HL-60/S4 treated with phorbol 12-myristate 13-acetate at 8.2 ng/mL for 4 days and 3 days (cell line): Measurements from ENCODE around the gene CYP27B1.

ENCODE experiments used
- in situ Hi-C: fragments of 300-500 bp; cut with MboI; formaldehyde crosslinking; loops from 2 replicates; pipeline ENCODE4 v1.15.0; 2022; ENCODE audit warnings: low sequenced_read_pairs

Gene CYP27B1

DNA sequence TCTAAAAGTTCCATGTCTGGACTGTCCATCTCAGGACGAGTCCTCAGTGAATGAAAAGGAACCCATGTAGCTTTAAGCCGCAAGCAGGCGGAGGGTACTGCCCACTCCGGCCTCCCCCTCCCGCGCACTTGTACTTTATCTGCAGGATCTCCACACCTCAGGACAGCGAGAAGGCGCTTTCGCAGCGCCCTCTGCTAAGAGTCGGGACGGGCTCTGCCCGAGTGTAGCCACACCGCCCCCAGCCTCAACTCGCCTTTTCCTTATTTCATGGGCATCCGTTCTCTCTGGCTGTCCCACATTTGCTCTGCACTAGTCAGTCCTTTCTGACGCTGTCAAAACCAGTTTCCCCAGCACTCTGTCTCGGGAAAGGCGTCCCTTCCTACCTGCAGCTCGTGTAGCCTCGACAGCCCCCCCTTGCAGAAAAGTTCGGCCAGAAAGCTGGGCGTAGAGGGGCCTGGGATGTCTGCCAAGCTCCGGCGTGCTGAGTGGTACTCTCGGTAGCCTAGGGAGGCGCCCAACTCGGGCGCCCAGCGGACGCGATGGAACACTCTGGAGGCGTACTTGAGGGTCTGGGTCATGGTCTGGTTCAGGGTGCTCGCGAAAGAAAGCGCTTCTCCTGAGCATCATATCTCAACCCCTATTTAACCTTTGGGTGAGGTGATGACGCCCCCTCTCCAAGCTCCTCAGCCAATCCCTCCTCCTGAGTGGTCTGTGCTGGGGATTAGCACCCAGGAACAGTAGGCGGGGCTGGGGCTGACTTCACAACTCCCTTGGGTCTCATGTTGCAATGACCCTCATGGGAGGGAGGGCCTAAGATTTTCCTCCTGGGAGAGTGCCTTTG, at the start of gene CYP27B1:
CYP27B1 (minus strand) TSS at position 615 of the 841 bp plus-strand sequence; CDS start at position 578, 37 bp downstream.
- in situ Hi-C loops, result no loop called here

DNA sequence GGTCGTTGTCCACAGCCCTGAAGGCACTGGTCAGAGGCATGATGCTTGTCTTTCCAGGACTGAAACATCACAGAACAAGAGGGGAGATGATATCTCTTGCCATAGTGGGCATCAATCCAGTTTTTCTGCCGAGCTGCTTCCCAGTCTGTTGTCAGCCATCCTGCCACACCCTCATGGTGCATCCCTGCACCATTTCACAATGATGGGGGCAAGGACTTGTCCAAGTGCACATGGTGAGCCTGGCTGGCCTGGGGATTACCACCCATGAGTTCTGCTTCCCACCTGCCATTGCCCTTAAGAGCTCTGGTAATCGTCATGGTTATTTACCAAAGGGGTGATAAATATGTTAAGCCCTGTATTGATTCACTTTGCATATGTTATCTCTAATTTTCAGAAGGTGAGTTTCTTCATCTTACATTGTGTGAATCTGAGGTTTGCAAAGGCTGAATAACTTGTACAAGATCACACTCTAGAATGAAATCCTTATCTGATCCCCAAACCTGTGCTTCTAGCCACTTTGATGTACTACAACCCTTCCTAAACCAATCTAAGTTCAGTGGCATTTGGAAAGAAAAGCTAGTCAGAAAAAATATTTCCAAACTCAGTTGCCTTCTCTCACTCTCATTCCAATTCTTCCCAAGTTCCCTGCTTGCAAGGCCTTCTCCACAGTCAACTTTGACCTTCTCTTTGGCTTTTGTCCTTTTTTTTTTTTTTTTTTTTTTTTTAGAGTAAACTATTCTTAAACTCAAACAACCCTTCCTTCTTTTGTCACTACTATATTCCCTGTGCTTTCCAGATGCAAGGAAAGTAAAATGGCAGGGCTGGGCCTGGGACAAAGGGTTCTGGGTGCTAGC, 49.4 kb upstream of the CYP27B1 start:
- in situ Hi-C loops, result no loop called here

GRCh38 chr12:57815177-57816000, 48.5 kb upstream of the CYP27B1 start:
- in situ Hi-C loops, result no loop called here

GRCh38 chr12:57813971-57814772, 47.3 kb upstream of the CYP27B1 start:
- in situ Hi-C loops, result no loop called here

DNA sequence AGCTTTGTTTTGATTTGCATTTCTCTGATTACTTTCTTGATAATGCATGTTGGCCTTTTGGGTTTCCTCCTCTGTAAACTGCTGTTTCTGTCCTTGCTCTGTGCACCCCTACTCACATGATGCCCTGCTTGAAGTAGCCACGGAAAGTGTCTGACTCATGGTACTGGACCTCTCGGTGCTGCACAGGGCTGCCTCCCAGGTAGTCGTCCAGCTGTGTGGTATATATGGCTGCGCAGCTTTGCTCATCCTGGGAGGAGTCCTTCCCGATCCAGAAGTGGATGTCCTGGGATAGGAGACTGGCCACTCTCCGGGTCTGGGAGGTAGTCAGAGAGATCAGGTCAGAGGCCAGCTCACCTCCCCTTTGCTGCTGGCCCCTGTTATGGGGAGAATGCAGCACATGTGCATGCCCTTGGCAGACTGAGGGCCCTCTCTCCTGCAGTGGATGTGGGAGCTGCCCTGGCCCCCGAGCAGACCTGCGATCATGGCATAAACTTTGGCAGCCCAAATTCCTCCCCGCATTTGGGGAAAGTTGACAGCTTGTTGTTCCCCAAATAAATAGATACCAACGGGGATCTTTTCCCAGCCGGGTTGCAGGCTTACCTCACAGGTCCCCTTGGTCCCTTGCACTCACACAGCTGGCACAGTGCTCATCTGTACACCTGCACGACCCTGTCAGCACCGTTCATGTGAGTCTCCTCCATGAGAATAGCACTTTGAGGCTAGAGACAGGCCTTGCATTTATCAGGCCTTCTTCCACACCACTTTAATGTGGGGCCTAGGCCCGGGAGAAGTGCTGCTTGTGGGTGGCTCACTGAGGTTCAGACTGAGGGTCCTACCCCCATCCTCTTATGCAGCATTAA, 46.5 kb upstream of the CYP27B1 start:
- in situ Hi-C loops, result no loop called here

GRCh38 chr12:57811028-57811755, 44.3 kb upstream of the CYP27B1 start:
- in situ Hi-C loops, result no loop called here

DNA sequence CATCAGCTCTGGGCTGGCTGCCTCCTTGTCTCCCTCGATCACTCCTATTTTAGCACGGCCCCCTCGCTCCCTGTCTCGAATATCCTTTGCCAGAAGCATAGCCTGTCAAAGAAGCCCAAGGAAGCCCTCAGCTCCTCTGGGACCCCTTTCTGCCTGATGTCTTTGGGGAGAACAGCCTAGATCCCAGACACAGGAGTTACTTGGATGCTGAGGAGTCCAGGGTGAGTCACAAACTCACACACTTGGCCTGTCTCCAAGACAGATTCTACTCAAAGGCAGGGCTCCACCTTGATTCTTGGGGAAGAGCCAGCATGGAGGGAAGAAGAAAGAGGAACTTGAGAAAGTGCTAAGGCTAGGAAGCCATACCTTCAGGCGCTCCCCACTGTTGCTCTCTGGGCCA, 43.6 kb upstream of the CYP27B1 start:
- in situ Hi-C loops, result no loop called here

DNA sequence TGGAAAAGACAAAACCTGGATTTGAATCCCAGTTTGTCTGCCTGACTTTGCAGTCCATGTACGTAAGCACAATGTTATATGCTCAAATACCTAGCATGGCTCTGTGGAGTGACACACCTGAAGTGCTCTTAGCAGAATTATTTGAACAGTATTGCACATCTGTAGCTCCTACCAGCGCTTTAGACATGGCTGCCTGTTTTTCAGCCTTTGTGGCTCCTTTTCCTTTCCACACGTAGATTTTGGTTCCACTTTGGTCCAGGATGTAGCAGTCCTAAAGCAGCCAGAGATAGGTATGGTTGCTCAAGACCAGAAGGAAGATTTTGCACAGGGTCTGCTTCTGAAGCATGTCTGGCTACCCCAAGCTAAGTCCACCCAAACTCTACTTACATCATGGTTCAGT, 42.5 kb upstream of the CYP27B1 start:
- in situ Hi-C loops, result no loop called here

DNA sequence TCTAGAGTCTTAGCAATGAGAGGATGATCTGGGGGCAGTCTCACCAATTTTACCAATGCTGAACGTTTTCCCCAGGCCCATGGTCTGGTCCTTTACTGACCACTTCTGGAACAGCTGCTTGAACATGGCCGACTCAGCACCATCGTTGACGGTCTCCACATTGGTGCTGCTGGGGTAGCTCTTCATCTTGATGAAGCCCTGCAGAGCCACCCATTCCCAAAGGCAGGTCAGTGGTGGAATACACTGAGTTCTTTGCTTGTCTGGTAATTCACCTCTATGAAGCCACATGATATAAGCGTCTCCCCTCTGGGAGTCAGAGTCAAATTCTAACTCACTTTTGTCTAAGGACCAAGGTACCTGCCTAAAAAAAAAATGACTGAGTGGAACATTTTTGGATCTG, 41.5 kb upstream of the CYP27B1 start:
- in situ Hi-C loops, result no loop called here

DNA sequence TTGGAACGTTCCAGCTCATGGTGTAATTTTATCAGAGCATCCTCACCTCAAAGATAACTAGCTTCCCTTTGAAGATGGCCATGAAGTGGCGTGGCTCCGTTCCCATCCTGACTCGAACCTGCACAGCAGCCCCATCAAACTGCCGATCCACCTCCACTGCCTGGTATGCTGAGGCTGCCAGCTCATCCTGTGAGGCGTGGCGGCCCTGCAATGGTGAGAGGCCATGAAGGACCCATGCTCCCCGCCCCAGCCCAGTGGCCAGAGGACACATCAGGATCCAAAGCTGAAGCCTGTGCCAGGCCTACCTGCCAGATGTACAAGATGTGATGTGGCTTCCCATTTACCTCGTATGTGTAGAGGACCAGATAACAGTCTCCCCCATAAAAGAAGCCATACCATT, 40.4 kb upstream of the CYP27B1 start:
- in situ Hi-C loops, result no loop called here

DNA sequence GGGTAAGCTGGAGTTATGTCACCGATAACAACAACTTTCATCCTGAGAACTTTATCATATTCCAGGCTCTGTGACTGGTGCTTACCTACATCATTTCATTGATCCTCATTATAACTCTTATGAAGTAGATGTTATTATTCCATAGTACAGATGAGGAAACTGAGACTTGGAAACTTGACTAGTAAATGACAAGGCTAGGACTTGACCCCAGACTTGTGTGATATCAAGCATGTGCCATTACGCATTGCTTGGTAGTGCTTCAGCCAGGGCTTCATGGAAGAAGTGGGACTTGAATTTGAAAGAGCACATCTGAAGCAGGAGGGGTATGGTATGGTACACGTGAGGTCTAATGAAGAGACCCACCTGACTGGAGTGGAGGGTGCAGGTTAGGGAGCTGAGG, 39.8 kb upstream of the CYP27B1 start:
- in situ Hi-C loops, result no loop called here

- in situ Hi-C loops, result no loop called here
Observed at GRCh38 chr12:57803319-57803893, 36.5 kb upstream of the CYP27B1 start.

- in situ Hi-C loops, result no loop called here
Observed at GRCh38 chr12:57802607-57803006, 35.7 kb upstream of the CYP27B1 start.

DNA sequence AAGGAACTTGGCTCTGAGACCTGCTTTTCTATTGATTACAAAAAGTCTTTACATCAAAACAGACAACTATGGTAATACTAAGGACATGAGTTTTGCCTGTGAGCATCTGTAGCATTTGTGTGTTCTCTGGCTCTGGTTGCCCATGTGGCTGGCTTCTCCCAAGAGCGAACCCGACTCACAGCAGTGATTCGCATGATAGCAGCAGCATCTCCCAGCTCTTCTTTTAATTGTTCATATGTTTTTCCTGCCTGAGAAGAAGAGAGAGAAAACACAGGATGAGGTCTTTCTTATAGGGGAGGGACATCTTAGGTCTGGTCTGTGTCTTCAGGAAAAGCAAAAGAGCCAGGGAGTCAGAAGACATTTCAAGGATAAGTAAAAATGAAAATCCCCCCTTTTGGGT, 34.1 kb upstream of the CYP27B1 start:
- in situ Hi-C loops, result no loop called here

GRCh38 chr12:57797933-57798332, 31.1 kb upstream of the CYP27B1 start:
- in situ Hi-C loops, result loop anchor here (25.0 kb wide), 1 partner anchor 111 kb away; the partner anchor contains the start of gene OS9

DNA sequence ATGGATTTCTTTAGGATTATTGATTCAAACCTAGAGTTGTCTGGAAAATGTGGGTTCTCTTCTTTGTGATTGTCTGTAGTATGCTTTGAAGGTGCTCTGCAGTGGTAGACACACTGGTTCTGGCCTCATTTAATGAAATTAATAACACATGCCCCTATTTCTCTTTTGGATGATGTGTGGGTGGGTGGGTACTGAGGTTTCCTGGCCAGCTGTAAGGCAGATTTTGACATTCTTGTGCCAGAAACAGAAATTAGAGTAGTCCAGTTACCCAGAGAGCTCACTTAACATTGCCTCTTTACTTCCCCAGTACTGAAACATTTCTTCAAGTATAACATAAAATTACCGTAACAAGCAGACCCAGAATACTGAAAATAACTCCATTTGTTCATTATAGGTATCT, 30.1 kb upstream of the CYP27B1 start:
- in situ Hi-C loops, result loop anchor here (25.0 kb wide), 1 partner anchor 110 kb away; the partner anchor contains the start of gene OS9

GRCh38 chr12:57795354-57795753, 28.5 kb upstream of the CYP27B1 start:
- in situ Hi-C loops, result loop anchor here (25.0 kb wide), 1 partner anchor 108 kb away; the partner anchor contains the start of gene OS9

GRCh38 chr12:57793920-57794319, 27.0 kb upstream of the CYP27B1 start:
- in situ Hi-C loops, result loop anchor here (25.0 kb wide), 1 partner anchor 107 kb away; the partner anchor contains the start of gene OS9
